CD14-positive monocyte (primary cell): Measurements from ENCODE around the gene ERBB4. TPM values are rescaled to one million over a fixed set of nuclear protein-coding genes. Genes with fewer than 3 reads are reported as not detected.

Experiments used
- DNase-seq, 3 donors: peaks; one replicate each; pipeline ENCODE4 v3.0.0-alpha.2; 2011 to 2022
- H2AFZ ChIP-seq: 2 replicates; pipeline ENCODE4 v1.6.0; 2012; ENCODE audit warnings: mild to moderate bottlenecking, low read depth, low read length, inconsistent platforms; ENCODE audit not compliant: insufficient read depth, poor library complexity, severe bottlenecking
- H3K27ac ChIP-seq, 2 donors: 1 replicate in 1 of 2; 2 replicates in 1 of 2; pipeline ENCODE4 v1.5.1; 2012 to 2013; ENCODE audit warnings: low read length in 2 of 2, control low read depth in 1 of 2, inconsistent platforms in 1 of 2, low read depth in 1 of 2, mild to moderate bottlenecking in 1 of 2
- H3K27me3 ChIP-seq, 2 donors: one replicate each; pipeline versions ENCODE4 v1.6.0 to v1.6.1; 2011 to 2013; ENCODE audit warnings: low read length in 2 of 2; ENCODE audit not compliant: control insufficient read depth in 2 of 2, insufficient read depth in 2 of 2
- H3K36me3 ChIP-seq, 2 donors: replicated peaks in 1 of 2; 1 replicate in 1 of 2; 2 replicates in 1 of 2; pipeline versions ENCODE4 v1.5.1 to v1.6.1; 2012 to 2013; ENCODE audit warnings: low read length in 2 of 2, control low read depth in 1 of 2, inconsistent platforms in 1 of 2, mild to moderate bottlenecking in 1 of 2; ENCODE audit not compliant: insufficient read depth in 2 of 2, control insufficient read depth in 1 of 2
- H3K4me1 ChIP-seq, 2 donors: 1 replicate in 1 of 2; 2 replicates in 1 of 2; pipeline versions ENCODE4 v1.5.1 to v1.6.1; 2012 to 2013; ENCODE audit warnings: low read length in 2 of 2, control low read depth in 1 of 2, inconsistent platforms in 1 of 2, mild to moderate bottlenecking in 1 of 2, moderate library complexity in 1 of 2; ENCODE audit not compliant: insufficient read depth in 2 of 2, control insufficient read depth in 1 of 2
- H3K4me2 ChIP-seq: replicated peaks from 2 replicates; pipeline ENCODE3; 2012; ENCODE audit warnings: low read length, moderate library complexity, mild to moderate bottlenecking; ENCODE audit not compliant: poor library complexity, severe bottlenecking; ENCODE audit errors: extremely low read depth
- H3K4me3 ChIP-seq, 3 experiments: fragments of 200-600 bp in 1 of 3; sonication (generic) in 1 of 3; replicated peaks in 1 of 3; 1 replicate in 2 of 3; 2 replicates in 1 of 3; pipeline ENCODE4 v1.5.1; 2011 to 2013; ENCODE audit warnings: low read length in 3 of 3, mild to moderate bottlenecking in 3 of 3, control low read depth in 2 of 3, low read depth in 2 of 3, inconsistent platforms in 1 of 3, moderate library complexity in 1 of 3
- H3K79me2 ChIP-seq: 2 replicates; pipeline ENCODE4 v1.6.0; 2012; ENCODE audit warnings: mild to moderate bottlenecking, control low read depth, inconsistent platforms, low read length, moderate library complexity; ENCODE audit not compliant: insufficient read depth
- H3K9ac ChIP-seq: 2 replicates; pipeline ENCODE4 v1.6.0; 2017; ENCODE audit warnings: low read length, mild to moderate bottlenecking; ENCODE audit not compliant: insufficient read depth, poor library complexity, severe bottlenecking
- H3K9me3 ChIP-seq, 2 donors: replicated peaks in 1 of 2; 1 replicate in 1 of 2; 2 replicates in 1 of 2; pipeline versions ENCODE4 v1.5.1 to v1.6.1; 2012 to 2013; ENCODE audit warnings: low read length in 2 of 2, control low read depth in 1 of 2; ENCODE audit not compliant: control insufficient read depth in 1 of 2, insufficient read depth in 1 of 2
- H4K20me1 ChIP-seq: 2 replicates; pipeline ENCODE4 v1.6.0; 2012; ENCODE audit warnings: mild to moderate bottlenecking, low read length, control low read depth, moderate library complexity; ENCODE audit not compliant: insufficient read depth
- H3K27ac Mint-ChIP-seq, 7 donors: one replicate each; pipeline ENCODE4 v1.8.0; 2020; ENCODE audit warnings: mild to moderate bottlenecking in 7 of 7, mixed read lengths in 7 of 7, moderate library complexity in 6 of 7, inconsistent platforms in 2 of 7
- H3K27me3 Mint-ChIP-seq, 3 donors: one replicate each; pipeline ENCODE4 v1.8.0; 2021 to 2022; ENCODE audit warnings: low read depth in 3 of 3, mild to moderate bottlenecking in 3 of 3, mixed read lengths in 3 of 3, moderate library complexity in 3 of 3, inconsistent platforms in 1 of 3
- H3K36me3 Mint-ChIP-seq, 2 donors: one replicate each; pipeline ENCODE4 v1.8.0; 2020; ENCODE audit warnings: mixed read lengths in 2 of 2, inconsistent platforms in 1 of 2, mild to moderate bottlenecking in 1 of 2
- H3K4me1 Mint-ChIP-seq: one replicate; pipeline ENCODE4 v1.8.0; 2020; ENCODE audit warnings: mild to moderate bottlenecking, mixed read lengths
- H3K4me3 Mint-ChIP-seq, 2 donors: one replicate each; pipeline ENCODE4 v1.8.0; 2020; ENCODE audit warnings: mild to moderate bottlenecking in 2 of 2, mixed read lengths in 2 of 2, moderate library complexity in 1 of 2
- H3K9me3 Mint-ChIP-seq, 7 donors: one replicate each; pipeline ENCODE4 v1.8.0; 2020 to 2022; ENCODE audit warnings: mixed read lengths in 7 of 7, mild to moderate bottlenecking in 6 of 7, moderate library complexity in 6 of 7, inconsistent platforms in 2 of 7
- WGBS: methylation state at CpG from one replicate; pipeline ENCODE4 v1.1.5; 2013; ENCODE audit warnings: missing lambda C conversion rate; ENCODE audit not compliant: insufficient coverage; 5-methylcytosine and 5-hydroxymethylcytosine counted together
- intact Hi-C, 2 donors: fragments of 100-400 bp; cut with micrococcal nuclease; formaldehyde crosslinking; loops; one replicate each; pipeline versions ENCODE4 v1.15.0 to v1.15.1; 2023
- polyA plus RNA-seq, 3 donors: library from polyadenylated mRNA; depleted of rRNA in 1 of 3; unstranded in 2 of 3; stranded (reverse) in 1 of 3; fragments of 300-500 nt in 2 of 3; fragments of >200 nt in 1 of 3; fragmentation: Illumina TruSeq in 2 of 3; gene quantifications; 1 replicate in 2 of 3; 2 replicates in 1 of 3; pipeline ENCODE4 v1.2.3, GENCODE V29; 2012 to 2021
- TF ChIP-seq, protein P1 (sequence below): fragments of 200-600 bp; IDR thresholded peaks from one replicate; pipeline ENCODE4 v1.8.0; 2022; ENCODE audit warnings: antibody characterized with exemption, mild to moderate bottlenecking

The ERBB4 gene
- polyA plus RNA-seq, 3 donors = not detected

DNA sequence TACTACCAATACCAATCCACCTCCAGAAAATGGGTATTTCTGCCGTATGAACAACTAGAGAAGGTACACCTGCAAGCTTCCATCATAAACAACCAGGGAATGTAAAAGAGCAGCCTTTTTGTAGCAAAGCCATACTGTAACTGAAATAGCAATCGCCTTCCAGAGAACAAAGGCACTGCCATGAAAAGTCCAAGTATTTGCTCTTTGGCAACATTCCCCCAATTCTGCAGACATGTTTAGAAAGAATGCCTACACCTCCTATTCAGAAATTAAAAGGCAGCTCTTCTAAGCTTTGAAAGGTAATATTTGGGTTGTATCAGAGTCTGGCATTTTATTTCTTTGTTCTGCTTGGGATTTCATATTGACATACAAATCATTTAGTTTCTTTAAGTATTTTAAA, 487.7 kb downstream of the ERBB4 start:
- TF ChIP-seq, protein P1, sequence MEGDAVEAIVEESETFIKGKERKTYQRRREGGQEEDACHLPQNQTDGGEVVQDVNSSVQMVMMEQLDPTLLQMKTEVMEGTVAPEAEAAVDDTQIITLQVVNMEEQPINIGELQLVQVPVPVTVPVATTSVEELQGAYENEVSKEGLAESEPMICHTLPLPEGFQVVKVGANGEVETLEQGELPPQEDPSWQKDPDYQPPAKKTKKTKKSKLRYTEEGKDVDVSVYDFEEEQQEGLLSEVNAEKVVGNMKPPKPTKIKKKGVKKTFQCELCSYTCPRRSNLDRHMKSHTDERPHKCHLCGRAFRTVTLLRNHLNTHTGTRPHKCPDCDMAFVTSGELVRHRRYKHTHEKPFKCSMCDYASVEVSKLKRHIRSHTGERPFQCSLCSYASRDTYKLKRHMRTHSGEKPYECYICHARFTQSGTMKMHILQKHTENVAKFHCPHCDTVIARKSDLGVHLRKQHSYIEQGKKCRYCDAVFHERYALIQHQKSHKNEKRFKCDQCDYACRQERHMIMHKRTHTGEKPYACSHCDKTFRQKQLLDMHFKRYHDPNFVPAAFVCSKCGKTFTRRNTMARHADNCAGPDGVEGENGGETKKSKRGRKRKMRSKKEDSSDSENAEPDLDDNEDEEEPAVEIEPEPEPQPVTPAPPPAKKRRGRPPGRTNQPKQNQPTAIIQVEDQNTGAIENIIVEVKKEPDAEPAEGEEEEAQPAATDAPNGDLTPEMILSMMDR = no peak
- Mint-ChIP-seq H3K4me3 (no peak overlapping the region), H3K36me3 (no peaks in the 10 kb centered on the region), H3K9me3 (peaks cover 7 to 17% (median 13%) of the 10 kb centered on the region in 7 donors), H3K27ac (no peak overlapping the region), H3K4me1 (no peaks in the 10 kb centered on the region), H3K27me3 (peaks cover 0 to 2% (median 0%) of the 10 kb centered on the region in 3 donors)
- Histone ChIP-seq H3K4me1 (no peaks in the 10 kb centered on the region), H3K9ac (no peak overlapping the region), H3K27me3 (no peaks in the 10 kb centered on the region), H3K79me2 (no peaks in the 10 kb centered on the region), H3K36me3 (no peaks in the 10 kb centered on the region), H3K4me2 (no peak overlapping the region), H4K20me1 (no peaks in the 10 kb centered on the region), H2AFZ (no peak overlapping the region), H3K27ac (no peak overlapping the region), H3K4me3 (no peak overlapping the region), H3K9me3 (peaks cover 11 to 27% of the 10 kb centered on the region in 2 donors)
- intact Hi-C loops = no loop called here
- DNase-seq = no peak
- no CpG with 5 or more reads among the region's 2 CpGs for WGBS

DNA sequence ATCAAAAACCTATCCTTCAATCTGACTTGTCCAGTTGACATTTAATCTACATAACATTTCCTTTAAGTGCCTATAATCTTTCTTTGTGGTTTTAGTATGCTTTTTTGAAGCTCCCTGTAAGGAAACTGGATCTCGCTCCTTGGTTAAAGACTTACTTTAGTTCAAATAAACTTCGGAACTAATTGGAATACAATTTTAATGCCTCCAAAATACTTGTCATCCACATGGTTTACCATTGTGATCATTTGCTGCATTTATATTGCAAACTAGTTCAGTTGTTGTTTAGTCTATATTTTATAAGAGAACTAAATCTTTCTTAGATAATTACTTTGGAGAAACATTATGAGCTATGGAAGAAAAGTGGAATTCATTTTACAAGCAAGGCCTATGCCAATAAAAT, 496.0 kb downstream of the ERBB4 start:
- Histone ChIP-seq H2AFZ (no peak overlapping the region), H3K36me3 (no peaks in the 10 kb centered on the region), H3K4me1 (no peaks in the 10 kb centered on the region), H3K4me3 (no peak overlapping the region), H3K27ac (no peak overlapping the region), H3K79me2 (no peaks in the 10 kb centered on the region), H3K9me3 (no peaks in the 10 kb centered on the region), H3K27me3 (no peaks in the 10 kb centered on the region), H3K4me2 (no peak overlapping the region), H3K9ac (no peak overlapping the region), H4K20me1 (no peaks in the 10 kb centered on the region)
- no peak for DNase-seq
- TF ChIP-seq, protein P1 = no peak
- Mint-ChIP-seq H3K36me3 (no peaks in the 10 kb centered on the region), H3K9me3 (peaks cover 0 to 4% (median 0%) of the 10 kb centered on the region in 7 donors), H3K4me1 (no peaks in the 10 kb centered on the region), H3K27ac (no peak overlapping the region), H3K27me3 (no peaks in the 10 kb centered on the region), H3K4me3 (no peak overlapping the region)
- WGBS = no CpG with 5 or more reads among the region's 2 CpGs
- intact Hi-C loops = no loop called here
